Measurements from ENCODE around the gene OOSP2. TPM values are rescaled to one million over a fixed set of nuclear protein-coding genes. Genes with fewer than 3 reads are reported as not detected.

OOSP2 gene, protein sequence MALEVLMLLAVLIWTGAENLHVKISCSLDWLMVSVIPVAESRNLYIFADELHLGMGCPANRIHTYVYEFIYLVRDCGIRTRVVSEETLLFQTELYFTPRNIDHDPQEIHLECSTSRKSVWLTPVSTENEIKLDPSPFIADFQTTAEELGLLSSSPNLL
- total RNA-seq: not detected

DNA sequence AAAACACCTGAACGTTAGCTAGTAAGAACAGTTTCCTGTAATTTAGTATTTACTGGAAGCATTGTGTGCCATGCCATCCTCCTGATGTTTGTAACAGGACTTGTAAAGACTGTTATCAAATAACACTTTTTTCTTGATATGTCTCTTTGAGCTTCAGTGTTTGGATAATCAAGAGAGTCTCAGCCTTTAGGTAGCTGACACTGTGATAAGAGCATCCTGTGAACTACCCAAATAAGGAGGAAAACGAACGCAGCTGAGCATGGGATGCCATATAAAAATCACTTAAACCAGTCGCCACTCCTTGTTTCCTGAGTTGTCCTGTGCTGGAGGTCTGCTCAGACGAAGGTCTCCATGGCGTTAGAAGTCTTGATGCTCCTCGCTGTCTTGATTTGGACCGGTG is at the start of gene OOSP2:
Gene OOSP2 (plus strand): TSS at position 301 of the 400 bp plus-strand sequence. CDS start 51 bp downstream, at position 352.
- Histone ChIP-seq H3K4me1 (no peaks in the 10 kb centered on the region), H3K27me3 (no peaks in the 10 kb centered on the region), H3K27ac (no peak within 1 kb of the TSS), H3K36me3 (no peaks in the 10 kb centered on the region), H3K9me3 (no peaks in the 10 kb centered on the region), H3K4me3 (no peak within 1 kb of the TSS)
- intact Hi-C loops (cut with DNase I): no loop called here
- no peak for TF ChIP-seq CTCF (IDR thresholded peaks at IDR 0.05)
- no peak for DNase-seq (ENCODE audit: low spot score in 2 of 2)

DNA sequence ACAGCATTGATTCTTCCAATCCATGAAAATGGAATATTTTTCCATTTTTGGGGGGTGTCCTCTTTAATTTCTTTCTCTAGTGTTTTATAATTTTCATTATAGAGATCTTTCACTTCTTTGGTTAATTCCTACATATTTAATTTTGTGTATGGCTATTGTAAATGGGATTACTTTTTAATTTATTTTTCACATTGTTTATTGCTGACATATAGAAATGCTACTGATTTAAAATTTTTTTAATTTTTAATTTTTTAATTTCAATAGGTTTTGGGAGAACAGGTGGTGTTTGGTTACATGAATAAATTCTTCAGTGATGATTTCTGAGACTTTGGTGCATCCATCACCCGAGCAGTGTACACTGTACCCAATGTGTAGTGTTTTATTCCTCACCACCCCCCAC is 49.8 kb upstream of the OOSP2 start:
- Histone ChIP-seq H3K4me1 (no peaks in the 10 kb centered on the region), H3K9me3 (no peaks in the 10 kb centered on the region), H3K27me3 (no peaks in the 10 kb centered on the region), H3K4me3 (no peak overlapping the region), H3K36me3 (no peaks in the 10 kb centered on the region), H3K27ac (no peak overlapping the region)
- no peak for TF ChIP-seq CTCF (IDR thresholded peaks at IDR 0.05)
- no peak for DNase-seq (ENCODE audit: low spot score in 2 of 2)
- intact Hi-C loops (cut with DNase I): no loop called here

DNA sequence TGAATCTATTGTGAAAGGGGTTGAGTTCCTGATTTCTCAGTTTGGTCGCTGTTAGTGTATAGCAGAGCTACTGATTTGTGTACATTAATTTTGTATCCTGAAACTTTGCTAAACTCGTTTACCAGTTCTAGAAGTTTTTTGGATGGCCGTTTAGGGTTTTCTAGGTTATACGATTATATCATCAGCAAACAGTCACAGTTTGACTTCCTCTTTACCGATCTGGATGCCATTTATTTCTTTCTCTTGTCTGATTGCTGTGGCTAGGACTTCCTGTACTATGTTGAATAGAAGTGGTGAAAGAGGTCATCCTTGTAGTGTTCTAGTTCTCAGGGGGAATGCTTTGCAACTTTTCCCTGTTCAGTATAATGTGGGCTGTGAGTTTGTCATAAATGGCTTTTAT is 47.8 kb upstream of the OOSP2 start:
- DNase-seq (ENCODE audit: low spot score in 2 of 2): no peak
- Histone ChIP-seq H3K27ac (no peak overlapping the region), H3K36me3 (no peaks in the 10 kb centered on the region), H3K4me3 (no peak overlapping the region), H3K9me3 (no peaks in the 10 kb centered on the region), H3K27me3 (no peaks in the 10 kb centered on the region), H3K4me1 (no peaks in the 10 kb centered on the region)
- intact Hi-C loops (cut with DNase I): no loop called here
- TF ChIP-seq CTCF (IDR thresholded peaks at IDR 0.05): no peak

DNA sequence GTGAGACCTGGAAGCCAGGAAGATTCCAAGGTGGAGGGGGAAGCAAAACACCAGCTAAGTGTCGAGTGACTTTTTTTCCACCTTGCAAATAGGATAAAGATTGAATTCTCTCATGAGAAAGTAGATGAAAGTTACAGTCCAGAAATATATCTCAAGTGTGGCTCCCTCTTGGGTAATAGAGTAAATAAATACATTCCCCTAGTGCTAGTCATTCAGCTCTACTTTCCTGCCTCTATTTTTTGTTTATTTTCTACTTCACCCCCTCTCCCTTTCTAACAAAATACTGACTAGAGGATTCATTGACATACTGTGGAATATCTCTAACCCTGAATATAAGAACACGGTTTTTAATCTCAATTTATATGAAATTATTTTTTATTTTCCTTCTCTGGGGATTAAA is 42.4 kb upstream of the OOSP2 start:
- TF ChIP-seq CTCF (IDR thresholded peaks at IDR 0.05): no peak
- intact Hi-C loops (cut with DNase I): no loop called here
- no peak for DNase-seq (ENCODE audit: low spot score in 2 of 2)

DNA sequence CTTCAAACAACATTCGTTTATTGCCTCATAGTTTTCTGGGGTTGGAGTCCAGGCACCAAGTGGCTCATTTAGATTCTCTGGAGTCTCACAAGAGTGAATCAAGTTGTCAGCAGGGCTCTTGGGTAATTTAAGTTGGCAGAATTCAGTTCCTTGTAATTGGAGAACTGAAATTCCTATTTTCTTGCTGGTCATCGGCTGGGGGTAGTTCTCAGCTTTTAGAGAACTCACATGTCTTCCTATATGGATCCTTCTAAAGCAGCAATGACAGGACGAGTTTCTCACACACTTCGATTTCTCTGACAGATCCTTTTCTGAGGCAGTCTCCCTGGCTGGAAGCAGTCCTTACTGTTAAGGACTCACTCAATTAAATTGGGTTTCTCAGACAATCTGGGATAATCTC is 40.5 kb upstream of the OOSP2 start:
- TF ChIP-seq CTCF (IDR thresholded peaks at IDR 0.05): no peak
- no peak overlapping the region for H3K27ac ChIP-seq
- H3K4me1 ChIP-seq: no peaks in the 10 kb centered on the region
- no peak for DNase-seq (ENCODE audit: low spot score in 2 of 2)
- no peak overlapping the region for H3K4me3 ChIP-seq
- H3K36me3 ChIP-seq: no peaks in the 10 kb centered on the region
- no peaks in the 10 kb centered on the region for H3K27me3 ChIP-seq
- intact Hi-C loops (cut with DNase I): no loop called here
- H3K9me3 ChIP-seq: no peaks in the 10 kb centered on the region

More for the DNA sequence above, 42.4 kb upstream of the OOSP2 start:
- Histone ChIP-seq H3K4me3 (no peak overlapping the region), H3K36me3 (no peaks in the 10 kb centered on the region), H3K4me1 (no peaks in the 10 kb centered on the region), H3K9me3 (no peaks in the 10 kb centered on the region), H3K27ac (no peak overlapping the region), H3K27me3 (no peaks in the 10 kb centered on the region)

DNA sequence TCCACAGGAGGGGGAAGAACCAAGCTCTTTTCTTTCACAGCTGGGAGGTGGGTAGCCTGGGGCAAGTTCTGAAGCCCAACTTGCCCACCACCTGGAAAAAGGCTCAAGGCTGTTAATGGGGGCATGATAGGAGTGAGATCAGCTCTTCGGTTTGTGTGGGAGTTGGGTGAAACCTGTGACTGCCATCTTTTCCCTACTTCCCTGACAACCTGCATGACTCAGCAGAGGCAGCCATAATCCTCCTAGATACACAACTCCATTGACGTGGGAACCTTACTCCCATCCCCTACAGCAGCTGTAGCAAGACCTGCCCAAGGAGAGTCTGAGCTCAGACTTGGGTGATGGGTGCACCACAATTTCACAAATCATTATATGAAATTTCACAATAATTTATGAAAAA is 36.5 kb upstream of the OOSP2 start:
- Histone ChIP-seq H3K36me3 (no peaks in the 10 kb centered on the region), H3K9me3 (no peaks in the 10 kb centered on the region), H3K4me1 (no peaks in the 10 kb centered on the region), H3K27me3 (no peaks in the 10 kb centered on the region), H3K4me3 (no peak overlapping the region), H3K27ac (no peak overlapping the region)
- intact Hi-C loops (cut with DNase I): no loop called here
- no peak for DNase-seq (ENCODE audit: low spot score in 2 of 2)
- TF ChIP-seq CTCF (IDR thresholded peaks at IDR 0.05): no peak
